Liver (tissue), 9 donors: ENCODE data around the gene ZC3H11A. TPM values are rescaled to one million over a fixed set of nuclear protein-coding genes. Genes with fewer than 3 reads are reported as not detected.
"Not testable (repeated sequence)": the region's sequence is repeated elsewhere in the genome, so short reads cannot be mapped to it uniquely, and the experiment has no call there.

Experiments
- DNase-seq: peaks from one replicate; pipeline ENCODE4 v3.0.0-alpha.2; 2017; ENCODE audit warnings: low spot score
- H3K27ac ChIP-seq, 2 donors: one replicate each; pipeline ENCODE4 v1.7.0; 2013; ENCODE audit warnings: inconsistent platforms in 2 of 2, low read length in 2 of 2, control low read depth in 1 of 2, low read depth in 1 of 2, mild to moderate bottlenecking in 1 of 2
- H3K27me3 ChIP-seq, 4 donors: one replicate each; pipeline versions ENCODE4 v1.6.1 to v1.7.0; 2013; ENCODE audit warnings: low read length in 3 of 4, inconsistent platforms in 1 of 4, mild to moderate bottlenecking in 1 of 4, moderate library complexity in 1 of 4; ENCODE audit not compliant: control insufficient read depth in 4 of 4, insufficient read depth in 4 of 4
- H3K36me3 ChIP-seq, 4 donors: one replicate each; pipeline versions ENCODE4 v1.6.1 to v1.7.0; 2013; ENCODE audit warnings: low read length in 3 of 4, mild to moderate bottlenecking in 3 of 4, low read depth in 1 of 4, moderate library complexity in 1 of 4; ENCODE audit not compliant: control insufficient read depth in 4 of 4, insufficient read depth in 3 of 4
- H3K4me1 ChIP-seq, 4 donors: one replicate each; pipeline versions ENCODE4 v1.6.1 to v1.7.0; 2013; ENCODE audit warnings: low read length in 3 of 4, mild to moderate bottlenecking in 3 of 4, moderate library complexity in 1 of 4; ENCODE audit not compliant: control insufficient read depth in 4 of 4, insufficient read depth in 4 of 4
- H3K4me3 ChIP-seq, 3 donors: one replicate each; pipeline versions ENCODE4 v1.6.1 to v1.7.0; 2013; ENCODE audit warnings: low read length in 3 of 3, control low read depth in 1 of 3, low read depth in 1 of 3, mild to moderate bottlenecking in 1 of 3
- H3K9ac ChIP-seq, 2 donors: one replicate each; pipeline ENCODE4 v1.7.0; 2013; ENCODE audit warnings: low read length in 2 of 2, mild to moderate bottlenecking in 2 of 2, moderate library complexity in 2 of 2, control low read depth in 1 of 2, low read depth in 1 of 2
- H3K9me3 ChIP-seq, 4 donors: one replicate each; pipeline versions ENCODE4 v1.6.1 to v1.7.0; 2013; ENCODE audit warnings: low read length in 3 of 4; ENCODE audit not compliant: control insufficient read depth in 4 of 4
- EGR1 ChIP-seq, 2 donors: IDR thresholded peaks; 2 replicates each; pipeline ENCODE4 v1.6.1; 2016 to 2018; ENCODE audit warnings: antibody characterized with exemption in 2 of 2, low read depth in 2 of 2
- GABPA ChIP-seq, 2 donors: IDR thresholded peaks in 1 of 2; conservative IDR thresholded peaks in 1 of 2; 2 replicates each; pipeline ENCODE4 v1.6.1; 2016; ENCODE audit warnings: antibody characterized with exemption in 2 of 2, mild to moderate bottlenecking in 1 of 2, moderate library complexity in 1 of 2
- HNF4A ChIP-seq, 2 donors: conservative IDR thresholded peaks; 2 replicates each; pipeline ENCODE4 v1.6.1; 2016; ENCODE audit warnings: antibody characterized with exemption in 2 of 2, mild to moderate bottlenecking in 2 of 2
- HNF4G ChIP-seq: IDR thresholded peaks from 2 replicates; pipeline ENCODE4 v1.6.1; 2016; ENCODE audit warnings: antibody characterized with exemption
- JUND ChIP-seq, 2 donors: IDR thresholded peaks; 2 replicates each; pipeline ENCODE4 v1.6.1; 2016; ENCODE audit warnings: antibody characterized with exemption in 2 of 2
- NR2F2 ChIP-seq: IDR thresholded peaks from 2 replicates; pipeline ENCODE4 v1.6.1; 2016; ENCODE audit warnings: antibody characterized with exemption
- RAD21 ChIP-seq, 2 donors: IDR thresholded peaks; 2 replicates each; pipeline ENCODE4 v1.6.1; 2016; ENCODE audit warnings: antibody characterized with exemption in 2 of 2, mild to moderate bottlenecking in 2 of 2
- REST ChIP-seq: IDR thresholded peaks from 2 replicates; pipeline ENCODE4 v1.6.1; 2016; ENCODE audit warnings: antibody characterized with exemption, mild to moderate bottlenecking
- RXRA ChIP-seq, 2 donors: IDR thresholded peaks; 2 replicates each; pipeline ENCODE4 v1.6.1; 2017 to 2018; ENCODE audit warnings: antibody characterized with exemption in 2 of 2, mild to moderate bottlenecking in 1 of 2
- SP1 ChIP-seq: IDR thresholded peaks from 2 replicates; pipeline ENCODE4 v1.6.1; 2018; ENCODE audit warnings: antibody characterized with exemption, mild to moderate bottlenecking
- TAF1 ChIP-seq: conservative IDR thresholded peaks from 2 replicates; pipeline ENCODE4 v1.6.1; 2016; ENCODE audit warnings: antibody characterized with exemption, mild to moderate bottlenecking
- YY1 ChIP-seq: IDR thresholded peaks from 2 replicates; pipeline ENCODE4 v1.6.1; 2016; ENCODE audit warnings: antibody characterized with exemption, mild to moderate bottlenecking
- ZBTB33 ChIP-seq: IDR thresholded peaks from 2 replicates; pipeline ENCODE4 v1.6.1; 2016; ENCODE audit warnings: antibody characterized with exemption
- WGBS: extraction: QIAGEN DNeasy Blood & Tissue Kit; methylation state at CpG from one replicate; pipeline ENCODE4 v1.1.7; 2013; 5-methylcytosine and 5-hydroxymethylcytosine counted together
- polyA plus RNA-seq, 2 donors: library from polyadenylated mRNA; stranded (reverse) in 1 of 2; unstranded in 1 of 2; fragments of 200-250 nt in 1 of 2; fragments of >200 nt in 1 of 2; fragmentation: Nextera tagmentation in 1 of 2; extraction: Ambion mirVana in 1 of 2; gene quantifications; one replicate each; pipeline versions ENCODE4 v1.2.1 to v1.2.3, GENCODE V29; 2013 to 2015
- total RNA-seq, 2 donors: library from RNA; depleted of rRNA; stranded (reverse); fragments of >200 nt; gene quantifications; one replicate each; pipeline ENCODE4 v1.2.3, GENCODE V29; 2014
- TF ChIP-seq, protein P1 (sequence below): fragments of 150-350 bp; IDR thresholded peaks from 2 replicates; pipeline ENCODE4 v1.5.1; 2017; ENCODE audit warnings: improper control_type of control experiment, low read depth, low read length; ENCODE audit not compliant: missing input control
- TF ChIP-seq, protein P2 (sequence below): IDR thresholded peaks from 2 replicates; pipeline ENCODE4 v1.6.1; 2016; ENCODE audit warnings: antibody characterized with exemption
- donor health status: healthy.
- donor health status: healthy.
- donor health status: healthy.
- donor health status: healthy.
- donor health status: healthy.

ZC3H11A gene
- total and polyA plus RNA-seq, 4 donors: 14.9 to 76.8 (median 30.2) TPM

- H3K36me3 ChIP-seq: peaks cover 4 to 64% (median 42%) of the 10 kb centered on the region in 4 donors
Measured at GRCh38 chr1:203828503-203828902, 33.1 kb downstream of the ZC3H11A start.

GRCh38 chr1:203829247-203829646, 33.8 kb downstream of the ZC3H11A start:
- not testable (repeated sequence) for H3K4me1 ChIP-seq, H3K27me3 ChIP-seq, H3K9me3 ChIP-seq, DNase-seq, H3K4me3 ChIP-seq, H3K9ac ChIP-seq, H3K27ac ChIP-seq
- 77% methylated on average over 5 of the region's 5 CpGs for WGBS
- H3K36me3 ChIP-seq: peaks cover 6 to 67% (median 48%) of the 10 kb centered on the region in 4 donors

More at GRCh38 chr1:203828503-203828902, 33.1 kb downstream of the ZC3H11A start:
- Histone ChIP-seq H3K4me3 (no peak overlapping the region), H3K9me3 (no peaks in the 10 kb centered on the region), H3K9ac (no peak overlapping the region), H3K27me3 (no peaks in the 10 kb centered on the region), H3K27ac (no peak overlapping the region), H3K4me1 (no peaks in the 10 kb centered on the region)
- TF ChIP-seq YY1 (no peak), ZBTB33 (no peak), NR2F2 (no peak), RAD21 (IDR thresholded peaks at IDR 0.05) (no peak), REST (no peak), HNF4A (conservative IDR thresholded peaks at IDR 0.05) (no peak), SP1 (no peak), RXRA (IDR thresholded peaks at IDR 0.05) (no peak), TAF1 (no peak), JUND (IDR thresholded peaks at IDR 0.05) (no peak), EGR1 (IDR thresholded peaks at IDR 0.05; ENCODE audit: low read depth in 2 of 2) (no peak), HNF4G (no peak), GABPA (IDR thresholded peaks at IDR 0.05 in 1 of 2, conservative IDR thresholded peaks at IDR 0.05 in 1 of 2) (no peak)
- TF ChIP-seq, protein P1, sequence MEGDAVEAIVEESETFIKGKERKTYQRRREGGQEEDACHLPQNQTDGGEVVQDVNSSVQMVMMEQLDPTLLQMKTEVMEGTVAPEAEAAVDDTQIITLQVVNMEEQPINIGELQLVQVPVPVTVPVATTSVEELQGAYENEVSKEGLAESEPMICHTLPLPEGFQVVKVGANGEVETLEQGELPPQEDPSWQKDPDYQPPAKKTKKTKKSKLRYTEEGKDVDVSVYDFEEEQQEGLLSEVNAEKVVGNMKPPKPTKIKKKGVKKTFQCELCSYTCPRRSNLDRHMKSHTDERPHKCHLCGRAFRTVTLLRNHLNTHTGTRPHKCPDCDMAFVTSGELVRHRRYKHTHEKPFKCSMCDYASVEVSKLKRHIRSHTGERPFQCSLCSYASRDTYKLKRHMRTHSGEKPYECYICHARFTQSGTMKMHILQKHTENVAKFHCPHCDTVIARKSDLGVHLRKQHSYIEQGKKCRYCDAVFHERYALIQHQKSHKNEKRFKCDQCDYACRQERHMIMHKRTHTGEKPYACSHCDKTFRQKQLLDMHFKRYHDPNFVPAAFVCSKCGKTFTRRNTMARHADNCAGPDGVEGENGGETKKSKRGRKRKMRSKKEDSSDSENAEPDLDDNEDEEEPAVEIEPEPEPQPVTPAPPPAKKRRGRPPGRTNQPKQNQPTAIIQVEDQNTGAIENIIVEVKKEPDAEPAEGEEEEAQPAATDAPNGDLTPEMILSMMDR: no peak
- TF ChIP-seq, protein P2, sequence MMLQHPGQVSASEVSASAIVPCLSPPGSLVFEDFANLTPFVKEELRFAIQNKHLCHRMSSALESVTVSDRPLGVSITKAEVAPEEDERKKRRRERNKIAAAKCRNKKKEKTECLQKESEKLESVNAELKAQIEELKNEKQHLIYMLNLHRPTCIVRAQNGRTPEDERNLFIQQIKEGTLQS: no peak
- WGBS: 25% methylated on average over 1 of the region's 1 CpG
- no peak for DNase-seq
